NK-92 (cell line): Measurements from ENCODE around the gene ZNF74.

Experiments
- DNase-seq: peaks from one replicate; lab custom pipeline; 2025; ENCODE audit not compliant: unreplicated experiment; lab: John Stamatoyannopoulos, UW

Gene ZNF74

DNA sequence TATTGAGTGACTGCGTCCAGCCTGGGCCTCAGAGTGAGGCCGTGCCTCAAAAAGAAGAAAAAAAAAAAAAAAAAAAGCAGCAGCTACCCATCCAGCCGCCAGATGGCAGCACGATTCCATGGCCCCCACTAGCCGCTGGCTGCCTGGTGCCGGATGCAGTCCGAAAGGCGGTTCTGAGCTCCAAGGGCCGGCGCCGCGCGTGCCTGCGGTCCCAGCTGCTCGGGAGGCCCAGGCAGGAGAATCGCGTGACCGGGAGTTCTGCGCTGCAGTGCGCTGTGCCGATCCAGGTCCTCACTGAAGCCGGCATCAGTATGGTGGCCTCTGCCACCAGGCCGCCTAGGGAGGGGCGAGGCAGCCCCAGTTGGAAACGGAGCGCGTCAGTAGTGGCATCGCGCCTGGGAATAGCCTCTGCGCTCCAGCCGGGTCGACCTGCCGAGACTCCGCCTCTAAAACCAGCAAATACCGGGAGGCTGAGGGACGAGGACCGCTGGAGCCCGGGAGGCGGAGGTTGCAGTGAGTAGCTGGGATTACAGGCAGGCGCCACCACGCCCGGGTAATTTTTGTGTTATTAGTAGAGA, 24.3 kb downstream of the ZNF74 start:
- DNase-seq = no peak

DNA sequence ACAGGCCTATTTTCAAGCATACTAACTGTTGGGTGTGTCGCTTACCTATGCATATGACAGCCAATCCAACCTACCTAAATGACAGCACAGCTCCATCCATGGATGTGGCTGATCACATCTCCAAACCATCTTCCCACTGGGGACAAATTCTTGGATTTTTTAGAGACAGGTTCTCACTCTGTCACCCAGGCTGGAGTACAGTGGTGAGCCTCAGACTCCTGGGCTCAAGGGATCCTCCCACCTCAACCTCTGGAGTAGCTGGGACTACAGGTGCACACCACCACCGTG, 25.7 kb downstream of the ZNF74 start:
- DNase-seq = no peak

DNA sequence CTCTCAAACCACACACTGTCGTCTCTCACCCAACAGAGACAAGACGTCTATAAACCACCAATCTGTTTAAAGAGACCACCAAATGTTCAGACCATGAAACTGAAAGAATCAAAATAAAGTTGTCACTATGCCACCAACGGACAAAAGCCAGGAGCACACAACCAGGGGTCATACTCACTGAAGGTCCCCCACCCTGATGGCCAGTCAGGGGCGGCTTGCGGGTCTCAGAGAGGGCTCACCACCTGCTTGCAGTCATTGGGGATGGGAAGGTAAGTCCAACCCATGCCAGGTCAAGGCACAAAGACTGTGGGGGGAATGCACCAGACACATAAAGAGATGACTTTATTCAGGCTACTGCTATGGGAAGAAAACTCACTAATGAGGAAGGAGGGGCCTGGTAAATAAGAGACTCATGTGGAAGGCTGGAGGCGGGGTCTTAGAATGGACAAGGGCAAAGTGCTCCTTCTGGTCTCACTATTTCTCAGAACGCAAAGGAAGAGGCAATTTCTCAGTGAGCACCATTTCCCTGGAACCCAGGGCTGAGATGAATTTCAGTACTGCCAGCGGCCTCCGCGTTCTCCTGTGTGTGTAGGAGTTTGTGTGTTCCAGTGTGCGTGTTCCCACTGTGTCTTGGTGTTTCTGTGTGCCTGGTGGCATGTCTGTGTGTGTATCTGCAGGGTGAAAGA, 26.3 kb downstream of the ZNF74 start:
- no peak for DNase-seq

DNA sequence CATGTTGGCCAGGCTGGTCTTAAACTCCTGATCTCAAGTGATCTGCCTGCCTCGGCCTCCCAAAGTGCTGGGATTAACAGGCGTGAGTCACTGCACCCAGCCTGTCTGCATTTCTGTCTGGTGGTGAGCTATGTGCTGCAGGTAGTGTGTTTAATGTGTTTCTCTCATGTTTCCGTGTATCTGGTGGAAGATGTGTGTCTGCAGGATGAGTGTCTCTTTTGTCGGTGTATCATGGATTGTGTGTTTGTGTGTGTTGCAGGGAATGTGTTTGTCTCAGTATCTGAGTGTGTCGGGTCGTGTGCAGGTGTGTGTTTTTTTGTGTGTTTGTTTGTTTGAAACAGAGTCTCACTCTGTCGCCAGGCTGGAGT, 27.5 kb downstream of the ZNF74 start:
- no peak for DNase-seq

DNA sequence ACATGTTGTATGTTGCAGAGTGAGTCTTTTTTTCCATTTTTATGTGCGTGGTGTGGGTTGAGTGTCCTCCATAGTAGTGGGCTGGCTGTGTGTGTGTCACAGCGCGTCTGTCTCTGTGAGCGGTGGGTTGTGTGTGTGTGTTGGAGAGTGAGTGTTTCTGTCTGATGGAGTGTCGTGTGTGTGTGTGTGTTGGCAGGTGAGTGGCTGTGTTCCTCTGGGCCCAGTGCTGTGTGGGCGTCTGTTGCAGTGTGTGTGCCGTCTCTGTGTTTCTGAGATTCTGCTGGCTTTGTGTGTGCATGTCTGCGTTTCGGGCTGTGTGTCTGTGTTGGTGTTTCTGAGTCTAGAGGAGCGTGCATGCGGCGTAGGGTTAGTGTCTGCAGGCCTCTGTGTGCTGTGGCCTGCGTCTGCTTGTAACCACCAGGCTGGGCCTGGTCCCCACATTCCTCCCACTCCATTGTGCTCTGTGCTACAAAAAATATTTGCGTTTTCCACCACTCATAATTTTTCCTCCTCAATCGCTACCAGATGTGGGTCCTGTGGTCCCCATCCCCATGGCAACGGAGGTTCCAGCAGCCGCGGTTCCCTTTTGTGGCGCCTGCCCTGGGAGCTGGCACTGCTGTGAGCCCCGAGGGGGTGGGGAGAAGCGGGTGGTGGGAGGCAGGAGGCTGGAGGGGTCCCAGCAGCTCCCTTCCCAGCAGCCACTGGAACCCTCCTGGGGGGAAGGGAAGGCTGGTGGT, 28.5 kb downstream of the ZNF74 start:
- DNase-seq = no peak

DNA sequence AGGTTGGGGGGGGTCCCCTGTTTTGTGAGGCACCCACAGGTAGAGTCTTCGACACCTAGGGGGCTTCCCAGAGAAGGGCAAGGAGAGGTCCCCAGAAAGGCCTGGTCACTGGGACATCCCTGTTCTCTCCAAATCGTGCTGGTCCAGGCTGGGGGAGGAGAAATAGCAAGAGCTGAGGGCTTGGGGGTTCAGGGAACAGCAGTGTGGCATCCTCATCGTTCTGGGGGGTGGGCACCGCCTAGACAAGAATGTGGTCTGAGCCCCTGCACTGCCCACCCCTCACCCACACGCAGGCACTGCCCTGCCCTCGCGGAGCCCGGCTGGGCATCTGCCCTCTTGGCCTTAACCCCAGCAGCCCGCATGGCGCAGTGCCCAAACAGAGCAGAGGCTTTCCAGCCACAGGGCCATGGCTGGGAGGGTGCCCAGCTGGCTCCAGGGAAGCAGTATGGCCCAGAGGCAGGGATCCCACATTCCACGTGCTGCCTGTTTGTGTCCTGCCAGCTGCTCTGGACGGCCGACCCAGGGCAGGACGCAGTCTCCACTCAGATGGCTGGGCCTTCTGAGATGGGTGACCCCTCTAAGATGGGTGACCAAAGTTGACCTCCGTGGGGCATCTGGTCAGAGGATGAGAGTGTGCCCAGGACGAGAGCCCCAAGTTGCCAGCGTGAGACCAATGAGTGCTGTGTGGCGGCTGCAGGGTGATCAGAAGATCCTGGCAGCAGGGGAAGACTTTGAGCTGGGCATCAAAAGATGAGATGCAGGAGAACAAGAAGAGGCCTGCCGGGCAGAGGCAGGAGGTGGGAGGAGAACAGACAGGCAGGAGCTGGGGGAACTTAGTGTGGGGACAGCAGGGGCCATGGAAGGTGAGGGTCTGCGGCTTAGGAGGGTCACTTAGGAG, 29.3 kb downstream of the ZNF74 start:
- DNase-seq = no peak

DNA sequence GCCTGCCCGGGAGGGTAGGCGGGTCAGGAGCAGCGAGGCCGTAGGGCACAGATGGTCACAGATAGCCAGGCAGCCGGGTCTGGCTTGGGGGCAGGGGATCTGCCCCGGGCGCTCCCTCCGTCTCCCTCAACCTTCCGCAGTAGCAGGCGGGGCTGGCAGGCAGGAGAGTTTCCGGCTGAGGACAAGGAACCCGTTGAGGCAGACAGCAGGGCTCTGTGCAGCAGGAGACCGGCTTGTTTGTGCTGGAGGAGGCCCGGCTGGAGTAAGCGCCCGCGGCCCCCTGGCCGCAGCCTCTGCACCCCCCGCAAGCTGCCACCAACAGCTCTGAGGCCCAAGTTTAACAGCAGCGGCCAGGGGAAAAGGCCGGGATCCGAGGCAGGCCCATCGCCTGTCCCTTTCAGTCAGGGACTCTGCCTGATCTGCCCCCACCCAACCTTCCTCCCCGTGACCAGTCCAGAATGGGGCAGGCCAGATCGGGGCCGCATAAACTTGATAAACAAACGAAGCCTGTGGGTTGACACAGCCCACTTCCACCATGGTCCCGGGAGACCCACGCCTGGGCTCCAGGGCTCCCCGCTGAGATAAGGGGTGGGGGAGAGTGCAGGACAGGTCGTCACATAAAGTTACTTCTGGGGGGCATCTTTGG, 30.1 kb downstream of the ZNF74 start:
- no peak for DNase-seq

DNA sequence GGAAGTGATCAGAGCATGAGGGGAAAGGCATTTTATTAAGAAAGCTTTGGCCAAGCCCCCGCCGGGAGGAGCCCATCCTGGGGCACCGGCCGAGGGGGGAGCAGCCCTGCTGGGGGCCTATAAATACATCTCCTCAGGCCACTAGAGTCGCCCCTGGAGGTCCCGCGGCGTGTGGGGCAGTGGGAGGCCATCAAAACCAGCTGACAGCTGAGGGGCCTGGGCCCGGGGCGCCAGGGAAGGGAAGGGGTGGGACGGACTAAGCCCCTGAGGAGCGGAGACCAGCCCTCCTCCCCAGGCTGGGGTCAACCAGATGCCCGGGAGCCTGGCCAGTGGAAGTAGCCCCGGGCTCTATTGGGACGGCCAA, 30.6 kb downstream of the ZNF74 start:
- no peak for DNase-seq

DNA sequence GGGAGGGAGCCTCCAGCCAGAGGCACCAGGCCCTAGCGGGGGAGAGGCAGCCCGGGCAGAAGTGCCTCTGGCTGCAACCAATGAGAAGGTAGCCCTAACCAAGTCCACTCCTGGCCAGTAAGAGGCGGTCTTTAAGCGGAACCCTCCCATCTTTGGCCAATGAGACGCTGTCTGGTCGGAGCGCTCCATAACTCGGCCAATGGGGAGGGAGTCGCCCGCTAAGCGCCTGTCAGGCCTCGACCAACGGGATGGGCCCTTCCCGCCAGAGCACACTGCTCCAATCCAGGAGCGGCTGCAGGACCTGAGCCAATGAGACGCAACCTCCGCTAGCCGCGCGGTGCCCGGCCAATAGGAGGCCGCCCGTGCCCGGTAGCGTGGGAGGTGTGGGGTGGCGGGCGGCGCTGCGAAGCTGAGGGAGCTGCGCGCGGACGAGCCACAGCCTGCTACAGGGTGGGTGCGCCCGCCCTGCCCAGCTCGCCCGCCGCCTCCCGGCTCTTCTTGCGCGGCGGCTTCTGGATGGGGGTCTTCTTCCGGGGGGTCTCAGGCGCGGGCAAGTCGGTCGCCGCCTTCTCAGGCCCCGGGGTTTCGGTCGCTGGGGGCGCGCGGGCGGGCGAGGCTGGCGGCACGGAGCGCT, 31.1 kb downstream of the ZNF74 start:
- DNase-seq = no peak

DNA sequence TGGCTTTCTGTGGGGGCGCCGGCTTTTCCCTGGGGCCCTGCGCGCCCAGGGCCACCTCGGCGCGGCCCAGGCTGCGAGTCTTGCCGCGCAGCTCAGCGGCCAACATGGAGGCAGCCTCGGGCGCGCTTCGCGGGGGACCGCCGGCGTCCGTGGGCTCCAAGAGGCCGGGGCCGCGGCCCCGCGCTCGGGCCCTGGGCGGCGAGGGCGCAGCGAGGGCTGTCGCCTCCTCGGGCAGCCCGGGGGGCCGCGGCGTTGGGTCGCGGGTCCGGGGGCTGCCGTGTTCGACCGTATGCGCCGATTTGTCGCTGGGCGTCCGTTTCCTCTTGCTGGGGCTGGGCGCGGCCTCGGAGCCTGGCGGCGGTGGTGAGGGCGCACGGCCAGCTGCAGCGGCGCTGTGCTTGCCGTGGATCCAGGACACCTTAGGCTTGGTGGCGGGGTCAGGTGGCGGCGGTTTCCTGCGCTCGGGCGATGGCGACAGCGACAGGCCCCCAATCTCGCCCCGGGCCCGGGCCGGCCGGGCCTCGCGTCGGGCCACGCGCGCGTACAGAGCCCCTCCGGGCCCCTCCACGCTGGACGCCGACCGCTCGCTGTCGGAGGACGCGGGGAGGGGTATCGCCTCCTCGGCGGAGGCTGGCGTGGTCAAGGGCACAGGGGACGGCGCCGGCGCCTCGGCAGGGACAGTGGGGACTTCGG, 31.8 kb downstream of the ZNF74 start:
- no peak for DNase-seq

DNA sequence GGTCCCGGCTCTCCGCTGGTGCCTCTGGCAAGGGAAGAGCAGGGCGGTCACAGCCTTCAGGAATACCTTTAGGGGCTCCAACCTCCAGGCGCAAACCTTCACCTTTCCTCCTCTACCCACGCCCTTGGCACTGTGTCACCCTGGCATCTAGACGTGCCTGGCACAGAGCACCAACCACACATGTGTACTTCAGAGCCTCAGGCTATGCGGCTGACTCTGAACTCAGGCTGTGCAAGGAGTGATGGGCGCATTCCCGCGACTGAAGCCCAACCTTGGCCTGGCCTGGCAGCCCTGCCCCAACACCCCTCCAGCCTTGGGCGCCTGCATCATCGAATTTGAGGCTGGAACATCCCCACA, 32.3 kb downstream of the ZNF74 start:
- no peak for DNase-seq

DNA sequence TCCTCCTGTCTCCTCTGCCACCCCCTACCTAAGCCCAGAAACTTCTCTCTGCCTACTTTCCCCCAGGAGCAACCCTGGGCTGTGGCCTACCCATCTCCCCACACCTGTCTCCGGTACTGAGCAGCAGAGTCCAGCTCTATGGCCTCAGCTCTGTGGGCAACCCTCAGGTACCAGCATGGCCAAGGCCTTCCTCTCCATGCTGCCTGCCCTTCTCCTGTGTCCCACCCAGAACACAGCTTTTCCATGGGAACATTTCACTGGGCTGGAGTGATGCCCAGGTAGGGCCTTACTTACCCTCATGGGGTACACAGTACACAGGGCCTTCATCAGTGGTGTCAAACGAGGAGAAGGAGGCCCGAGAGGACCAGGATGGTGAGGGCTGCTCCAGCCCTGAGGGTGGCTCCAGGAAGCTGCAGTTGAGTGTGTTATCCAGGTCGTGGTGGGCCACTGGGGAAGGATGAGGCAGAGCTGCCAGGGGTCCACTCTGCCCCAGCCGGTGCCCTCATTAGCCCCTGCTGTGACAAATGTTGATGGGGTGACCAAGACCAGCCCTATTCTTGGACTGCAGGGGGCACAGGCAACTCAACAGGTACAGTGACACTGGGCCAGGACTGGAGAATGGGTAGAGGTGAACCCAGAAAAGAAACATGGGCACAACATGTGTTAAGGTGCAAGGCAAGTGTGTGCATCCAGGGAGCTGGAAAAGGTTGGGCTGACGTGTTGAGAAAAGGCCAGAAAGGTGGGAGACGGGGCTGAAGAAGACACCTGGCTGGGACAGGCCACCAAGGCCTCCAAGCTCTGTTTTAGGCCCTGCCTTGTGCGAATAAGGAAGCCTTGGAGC, 33.4 kb downstream of the ZNF74 start:
- DNase-seq = no peak

DNA sequence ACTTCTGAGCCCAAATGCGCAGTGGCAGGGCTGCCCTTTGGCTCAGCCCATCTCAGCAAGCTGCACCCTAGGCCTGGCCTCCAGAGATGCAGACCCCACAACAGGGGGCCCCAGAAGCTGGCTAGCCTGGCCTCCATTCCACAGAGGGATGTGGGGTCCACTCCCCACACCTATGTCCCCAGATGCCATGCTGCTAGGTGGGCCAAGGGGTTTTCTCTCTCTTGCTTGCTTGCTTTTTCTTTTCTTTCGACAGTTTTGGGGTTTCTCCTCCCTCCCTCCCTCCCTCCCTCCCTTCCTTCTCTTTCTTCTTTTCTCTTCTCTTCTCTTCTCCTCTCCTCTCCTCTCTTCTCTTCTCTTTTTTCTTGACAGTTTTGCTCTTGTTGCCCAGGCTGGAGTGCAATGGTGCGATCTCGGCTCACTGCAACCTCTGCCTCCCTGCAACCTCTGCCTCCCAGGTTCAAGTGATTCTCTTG, 34.0 kb downstream of the ZNF74 start:
- no peak for DNase-seq

DNA sequence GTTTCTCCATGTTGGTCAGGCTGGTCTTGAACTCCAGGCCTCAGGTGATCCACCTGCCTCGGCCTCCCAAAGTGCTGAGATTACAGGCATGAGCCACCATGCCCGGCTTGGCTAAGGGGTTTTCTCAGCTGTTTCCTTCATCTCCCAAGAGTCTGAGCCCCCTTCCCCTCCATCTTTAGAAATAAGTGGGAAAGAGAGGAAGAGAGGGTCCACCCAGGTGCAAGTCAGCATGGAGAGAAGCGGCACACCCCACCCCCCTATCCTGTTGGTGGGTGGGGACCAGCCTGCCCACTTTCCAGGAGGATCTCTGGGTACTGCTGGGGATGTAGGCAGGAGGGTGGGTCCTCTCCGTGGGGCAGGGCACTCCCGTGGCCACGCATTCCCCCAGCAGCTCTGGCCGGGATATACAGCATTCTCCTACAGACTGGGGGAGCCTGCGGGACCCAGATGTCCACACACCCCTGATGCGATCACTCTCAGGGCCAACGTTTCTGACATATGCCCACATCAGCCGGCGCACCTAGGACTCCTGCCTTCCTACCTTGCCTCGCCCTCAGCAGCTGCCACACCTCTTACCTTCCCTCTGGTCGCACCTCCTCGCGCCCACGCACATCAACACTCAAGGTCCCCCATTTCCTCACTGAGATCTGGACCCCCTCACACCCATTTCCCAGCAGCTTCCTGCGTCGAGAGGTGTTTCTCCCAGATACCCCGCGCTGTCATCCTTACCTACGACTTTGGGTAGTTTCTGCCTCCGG, 34.7 kb downstream of the ZNF74 start:
- no peak for DNase-seq

DNA sequence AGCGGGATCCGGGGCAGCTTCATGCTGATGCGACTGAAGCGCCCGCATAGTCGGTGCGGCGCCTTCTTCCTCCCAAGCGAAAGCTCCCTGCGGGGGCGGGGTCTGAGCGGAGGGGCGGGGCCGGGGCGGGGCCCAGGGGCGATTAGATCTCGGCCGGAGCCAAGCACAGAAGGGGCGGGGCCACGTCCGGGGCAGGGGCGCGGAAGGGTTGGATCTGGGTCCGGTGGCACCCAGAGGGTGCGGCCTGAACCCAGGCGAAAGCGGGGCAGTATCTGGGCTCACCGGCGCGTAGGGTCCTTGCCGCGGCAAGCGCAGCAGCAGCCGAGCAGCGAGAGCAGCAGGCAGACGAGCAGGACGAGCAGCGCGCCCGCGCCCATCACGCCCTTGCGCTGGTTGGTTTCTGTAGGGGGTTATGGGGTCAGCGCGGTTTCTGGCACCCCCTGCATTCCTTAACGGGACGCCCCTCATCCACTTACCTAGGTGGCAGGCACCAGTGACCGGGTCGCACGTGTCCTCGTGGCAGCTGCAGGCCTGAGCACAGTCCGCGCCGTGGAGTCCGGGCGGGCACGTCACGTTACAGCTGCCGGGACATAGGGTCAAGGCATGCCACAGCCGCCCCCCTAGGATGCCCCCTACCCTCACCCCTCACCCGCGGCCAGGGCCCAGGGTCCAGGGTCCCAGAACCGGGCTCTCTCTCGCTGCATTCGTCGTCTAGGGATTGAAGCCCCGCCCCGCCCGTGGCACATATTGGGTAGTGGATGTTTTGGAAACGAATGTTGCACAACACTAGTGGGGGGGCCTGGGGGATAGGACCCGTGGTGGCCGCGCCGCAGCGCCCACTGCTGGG, 35.5 kb downstream of the ZNF74 start:
- DNase-seq = no peak

DNA sequence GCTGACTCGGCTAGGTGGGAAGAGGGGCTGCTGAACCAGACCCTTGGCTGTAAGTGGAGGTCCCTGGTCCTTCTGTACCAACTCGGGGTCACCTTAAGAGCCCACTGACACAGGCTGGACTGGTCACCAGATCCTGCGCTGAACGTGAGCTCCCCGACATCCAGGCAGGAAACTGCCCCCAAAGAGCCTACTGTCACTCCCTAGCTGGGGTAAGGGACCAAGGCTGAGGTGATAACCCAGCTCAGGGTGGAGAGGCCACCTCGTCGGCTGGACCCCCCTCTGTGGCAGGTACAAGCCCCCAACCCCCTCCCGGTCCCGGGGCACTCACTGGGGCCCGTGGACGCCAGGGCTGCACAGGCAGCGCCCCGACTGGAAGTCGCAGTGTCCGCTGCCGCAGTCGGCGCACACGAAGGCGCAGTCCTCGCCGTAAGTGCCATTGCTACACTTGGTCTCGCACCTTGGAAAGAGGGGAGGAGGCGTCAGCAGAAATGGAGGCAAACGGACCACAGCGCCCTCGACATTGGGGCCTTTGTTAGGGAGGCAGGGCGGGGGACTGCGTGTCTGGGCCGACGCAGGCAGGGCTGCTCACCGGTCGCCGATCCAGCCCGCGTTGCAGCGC, 36.3 kb downstream of the ZNF74 start:
- no peak for DNase-seq
